H1 (cell line): ENCODE results near the gene NPFFR1. TPM values are rescaled to one million over a fixed set of nuclear protein-coding genes. Genes with fewer than 3 reads are reported as not detected.

Source experiments
- CTCF ChIA-PET: fragments of 300-600 bp; sonication (Branson Sonifier 250); formaldehyde crosslinking; loops from one replicate; lab custom pipeline; 2021; ENCODE audit not compliant: partially characterized antibody; lab: Charles Lee
- POLR2A ChIA-PET: fragments of 300-600 bp; sonication (Branson Sonifier 250); formaldehyde crosslinking; loops from one replicate; lab custom pipeline; 2021; ENCODE audit warnings: inconsistent platforms; ENCODE audit not compliant: partially characterized antibody; lab: Charles Lee
- DNase-seq, 2 experiments: peaks; one replicate each; pipeline versions ENCODE4 v3.0.0 to v3.0.0-alpha.2; 2010 to 2022; ENCODE audit warnings: low spot score in 2 of 2, low read depth in 1 of 2, mixed read lengths in 1 of 2
- FAIRE-seq: peaks from 2 replicates; lab custom pipeline; 2011; peaks lifted over from hg19 to GRCh38; lab: Jason Lieb, UNC
- H2AFZ ChIP-seq: 2 replicates; pipeline ENCODE4 v1.8.1; 2012; ENCODE audit warnings: low read length, inconsistent platforms
- H2AK5ac ChIP-seq: 2 replicates; pipeline ENCODE4 v1.6.1; 2013; ENCODE audit warnings: low read depth, low read length
- H2BK120ac ChIP-seq: replicated peaks from 2 replicates; pipeline ENCODE3; 2013; ENCODE audit warnings: low read depth, low read length, inconsistent platforms
- H2BK12ac ChIP-seq: 2 replicates; pipeline ENCODE4 v1.6.1; 2013; ENCODE audit warnings: low read depth, low read length
- H2BK15ac ChIP-seq: 2 replicates; pipeline ENCODE4 v1.6.1; 2013; ENCODE audit warnings: low read length
- H2BK20ac ChIP-seq: 2 replicates; pipeline ENCODE4 v1.6.1; 2013; ENCODE audit warnings: low read length
- H2BK5ac ChIP-seq: 2 replicates; pipeline ENCODE4 v1.6.1; 2013; ENCODE audit warnings: low read depth, low read length
- H3K14ac ChIP-seq: 2 replicates; pipeline ENCODE4 v1.6.1; 2013; ENCODE audit warnings: inconsistent platforms; ENCODE audit not compliant: insufficient read length
- H3K18ac ChIP-seq: 2 replicates; pipeline ENCODE4 v1.6.1; 2013; ENCODE audit warnings: low read length; ENCODE audit errors: extremely low read depth
- H3K23ac ChIP-seq: 2 replicates; pipeline ENCODE4 v1.6.1; 2013; ENCODE audit warnings: inconsistent platforms; ENCODE audit not compliant: insufficient read length
- H3K23me2 ChIP-seq: 2 replicates; pipeline ENCODE4 v1.6.1; 2013; ENCODE audit warnings: low read depth, low read length
- H3K27ac ChIP-seq: 2 replicates; pipeline ENCODE4 v1.6.1; 2011; ENCODE audit warnings: low read depth, low read length, inconsistent platforms
- H3K27me3 ChIP-seq, 4 experiments: replicated peaks in 1 of 4; 1 replicate in 1 of 4; 2 replicates in 3 of 4; pipeline versions ENCODE4 v1.6.1 to v1.8.1; 2011 to 2013; ENCODE audit warnings: low read length in 3 of 4, mild to moderate bottlenecking in 3 of 4, inconsistent platforms in 2 of 4, mixed read lengths in 2 of 4, moderate library complexity in 1 of 4; ENCODE audit not compliant: control insufficient read depth in 3 of 4, insufficient read depth in 3 of 4; ENCODE audit errors: extremely low read depth in 1 of 4
- H3K36me3 ChIP-seq, 4 experiments: 2 replicates each; pipeline versions ENCODE4 v1.6.1 to v1.8.1; 2011 to 2013; ENCODE audit warnings: mild to moderate bottlenecking in 4 of 4, low read length in 3 of 4, moderate library complexity in 2 of 4, control low read depth in 1 of 4, inconsistent platforms in 1 of 4; ENCODE audit not compliant: insufficient read depth in 4 of 4, control insufficient read depth in 2 of 4
- H3K4ac ChIP-seq: replicated peaks from 2 replicates; pipeline ENCODE3; 2013; ENCODE audit warnings: low read length, low read depth, mixed read lengths, inconsistent platforms; ENCODE audit not compliant: insufficient read length
- H3K4me1 ChIP-seq, 4 experiments: replicated peaks in 1 of 4; 1 replicate in 1 of 4; 2 replicates in 3 of 4; pipeline versions ENCODE4 v1.6.1 to v1.8.1; 2011 to 2013; ENCODE audit warnings: low read length in 3 of 4, inconsistent platforms in 2 of 4, mixed read lengths in 1 of 4; ENCODE audit not compliant: insufficient read depth in 4 of 4, control insufficient read depth in 3 of 4
- H3K4me2 ChIP-seq, 2 experiments: 2 replicates each; pipeline versions ENCODE4 v1.6.1 to v1.8.1; 2011 to 2013; ENCODE audit warnings: low read depth in 2 of 2, low read length in 2 of 2, control low read depth in 1 of 2, inconsistent platforms in 1 of 2, mild to moderate bottlenecking in 1 of 2; ENCODE audit not compliant: insufficient read depth in 1 of 2
- H3K4me3 ChIP-seq, 4 experiments: fragments of 200-600, 300-600 bp in 1 of 4; sonication (generic), shearing (Covaris generic), sonication (Bioruptor Twin) in 1 of 4; 2 replicates each; pipeline versions ENCODE4 v1.5.1 to v1.8.1; 2011 to 2016; ENCODE audit warnings: low read length in 4 of 4, low read depth in 3 of 4, control low read depth in 2 of 4, inconsistent platforms in 2 of 4, mild to moderate bottlenecking in 2 of 4, mixed read lengths in 1 of 4, moderate library complexity in 1 of 4; ENCODE audit not compliant: insufficient read depth in 2 of 4; ENCODE audit errors: extremely low read depth in 1 of 4
- H3K56ac ChIP-seq: replicated peaks from 2 replicates; pipeline ENCODE3; 2013; ENCODE audit warnings: low read depth, mild to moderate bottlenecking, mixed read lengths, low read length, inconsistent platforms; ENCODE audit not compliant: insufficient read length
- H3K79me1 ChIP-seq: 2 replicates; pipeline ENCODE4 v1.6.1; 2013; ENCODE audit warnings: low read depth, low read length, control low read depth
- H3K79me2 ChIP-seq, 2 experiments: 2 replicates each; pipeline versions ENCODE4 v1.6.1 to v1.8.1; 2012 to 2013; ENCODE audit warnings: low read length in 2 of 2, mild to moderate bottlenecking in 2 of 2, inconsistent platforms in 1 of 2; ENCODE audit not compliant: insufficient read depth in 2 of 2, control insufficient read depth in 1 of 2
- H3K9ac ChIP-seq, 4 experiments: replicated peaks in 1 of 4; 1 replicate in 1 of 4; 2 replicates in 3 of 4; pipeline versions ENCODE4 v1.6.1 to v1.8.1; 2011 to 2013; ENCODE audit warnings: low read depth in 3 of 4, low read length in 3 of 4, control low read depth in 2 of 4, mild to moderate bottlenecking in 2 of 4, moderate library complexity in 2 of 4, inconsistent platforms in 1 of 4; ENCODE audit errors: extremely low read depth in 1 of 4
- H3K9me3 ChIP-seq, 2 experiments: 2 replicates each; pipeline versions ENCODE4 v1.6.1 to v1.8.1; 2012 to 2013; ENCODE audit warnings: mild to moderate bottlenecking in 2 of 2, moderate library complexity in 2 of 2, control low read depth in 1 of 2, inconsistent platforms in 1 of 2, low read depth in 1 of 2, low read length in 1 of 2, mixed read lengths in 1 of 2; ENCODE audit not compliant: insufficient read depth in 2 of 2
- H4K20me1 ChIP-seq, 2 experiments: replicated peaks in 1 of 2; 2 replicates each; pipeline versions ENCODE3 to v1.8.1; 2011 to 2013; ENCODE audit warnings: inconsistent platforms in 2 of 2, low read length in 2 of 2, mild to moderate bottlenecking in 1 of 2; ENCODE audit not compliant: insufficient read depth in 2 of 2, control insufficient read depth in 1 of 2
- H4K5ac ChIP-seq: 2 replicates; pipeline ENCODE4 v1.6.1; 2013; ENCODE audit warnings: low read length, low read depth, mixed read lengths, inconsistent platforms; ENCODE audit not compliant: insufficient read length
- H4K8ac ChIP-seq: 2 replicates; pipeline ENCODE4 v1.8.0; 2013; ENCODE audit warnings: mild to moderate bottlenecking, moderate library complexity, low read length, inconsistent platforms; ENCODE audit not compliant: insufficient read depth; ENCODE audit errors: extremely low read depth
- H4K91ac ChIP-seq: replicated peaks from 2 replicates; pipeline ENCODE3; 2013; ENCODE audit warnings: low read length, mixed read lengths, inconsistent platforms; ENCODE audit not compliant: insufficient read length
- BCL11A ChIP-seq, 2 experiments: IDR thresholded peaks; one replicate each; pipeline ENCODE4 v1.6.1; 2011; ENCODE audit warnings: low read depth in 2 of 2, low read length in 2 of 2, mild to moderate bottlenecking in 2 of 2
- EZH2 ChIP-seq: fragments of 200-600 bp; sonication (generic); IDR thresholded peaks from 2 replicates; pipeline ENCODE4 v1.7.1; 2012; ENCODE audit warnings: low read depth, mild to moderate bottlenecking, moderate library complexity, low read length, inconsistent platforms; ENCODE audit not compliant: severe bottlenecking
- SIN3A ChIP-seq, 2 experiments: IDR thresholded peaks in 1 of 2; conservative IDR thresholded peaks in 1 of 2; 2 replicates each; pipeline ENCODE4 v1.6.1; 2011 to 2012; ENCODE audit warnings: low read length in 2 of 2, improper control_type of control experiment in 1 of 2, low read depth in 1 of 2, mild to moderate bottlenecking in 1 of 2
- ZNF274 ChIP-seq: IDR thresholded peaks from 2 replicates; pipeline ENCODE4 v1.7.0; 2012; ENCODE audit warnings: low read length, borderline replicate concordance; ENCODE audit errors: extremely low read depth
- WGBS, 2 experiments: shearing (Covaris generic) in 1 of 2; methylation state at CpG; one replicate each; pipeline versions ENCODE4 v1.1.6 to v1.1.7; 2013 to 2015; ENCODE audit warnings: low lambda C conversion rate in 2 of 2, mixed read lengths in 2 of 2, inconsistent platforms in 1 of 2, low coverage in 1 of 2, missing lambda C conversion rate in 1 of 2; ENCODE audit not compliant: insufficient replicate concordance in 2 of 2, insufficient coverage in 1 of 2, insufficient read length in 1 of 2; ENCODE audit errors: extremely low coverage in 1 of 2, missing lambda C conversion rate in 1 of 2; 5-methylcytosine and 5-hydroxymethylcytosine counted together
- polyA plus RNA-seq, 7 experiments: library from polyadenylated mRNA; depleted of rRNA in 3 of 7; stranded (reverse) in 5 of 7; unstranded in 2 of 7; fragments of >200 nt in 5 of 7; fragments of 200-250 nt in 2 of 7; gene quantifications; 1 replicate in 5 of 7; 2 replicates in 1 of 7; 4 replicates in 1 of 7; pipeline versions ENCODE4 v1.2.1 to v1.2.3, GENCODE V29; 2011 to 2013; ENCODE audit warnings: missing spikeins in 2 of 7, mixed read lengths in 2 of 7
- total RNA-seq: library from RNA; stranded (reverse); fragmentation: NEBNext Ultra II Directional; extraction: Animal tissue kit (Norgen Biotek cat#: 25700); gene quantifications from 2 replicates; pipeline ENCODE4 v1.2.1, GENCODE V29; 2021
- TF ChIP-seq, protein P1 (sequence below): IDR thresholded peaks from 2 replicates; pipeline ENCODE4 v1.6.1; 2011; ENCODE audit warnings: low read length, improper control_type of control experiment

NPFFR1 gene
- total and polyA plus RNA-seq, 2 of the 8 experiments (the other 6 are each of a cell fraction or from before 2014, with no cell fraction given) = 0.02 to 0.06 TPM

DNA sequence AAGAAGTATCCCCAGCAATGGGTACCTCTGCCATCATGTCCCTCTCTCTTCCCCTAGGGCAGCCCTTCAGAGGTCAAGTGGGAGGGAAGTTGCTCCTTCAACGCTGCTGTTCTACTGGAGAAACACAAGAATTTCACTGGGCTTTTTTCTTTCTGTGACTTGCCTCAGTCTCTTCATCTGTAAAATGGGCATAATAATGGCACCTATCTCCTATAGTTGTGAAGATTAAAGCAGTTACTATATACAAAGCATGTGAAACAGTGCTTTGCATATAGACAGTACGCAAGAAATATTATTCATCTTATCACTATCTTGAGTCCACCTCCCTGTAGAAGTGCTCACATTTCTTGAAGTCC, 1.6 kb upstream of the NPFFR1 start:
- no peak overlapping the region for H3K14ac ChIP-seq
- CTCF ChIA-PET = interaction anchor here (0.7 to 1.9 kb wide), 7 partner anchors 9 to 96 kb away, joined by 3 to 17 read pairs (median 3); no protein-coding TSS in a partner anchor
- H3K4ac ChIP-seq = no peak overlapping the region
- H3K9me3 ChIP-seq = no peaks in the 10 kb centered on the region
- no peak overlapping the region for H2AFZ ChIP-seq
- no peaks in the 10 kb centered on the region for H4K20me1 ChIP-seq
- H4K8ac ChIP-seq = no peak overlapping the region
- peaks cover 14 to 36% (median 23%) of the 10 kb centered on the region in 4 experiments for H3K27me3 ChIP-seq
- H3K56ac ChIP-seq = no peak overlapping the region
- no peak overlapping the region for H2AK5ac ChIP-seq
- no peak overlapping the region for H3K4me3 ChIP-seq
- H3K4me2 ChIP-seq = no peak overlapping the region
- no peaks in the 10 kb centered on the region for H3K36me3 ChIP-seq
- no peaks in the 10 kb centered on the region for H3K79me1 ChIP-seq
- 93% methylated on average over 2 of the region's 2 CpGs; no CpG with 5 or more reads in 1 of the 2 experiments for WGBS, 2 experiments
- peaks cover 9% of the 10 kb centered on the region; the same call in 1 of the 2 replicates for H3K23me2 ChIP-seq
- H3K9ac ChIP-seq = no peak overlapping the region
- H3K4me1 ChIP-seq = no peaks in the 10 kb centered on the region
- POLR2A ChIA-PET = no interaction called here
- H2BK15ac ChIP-seq = no peak overlapping the region
- FAIRE-seq (no peak), DNase-seq (no peak)
- H3K23ac ChIP-seq = no peak overlapping the region
- H2BK120ac ChIP-seq = no peak overlapping the region
- no peak overlapping the region for H3K27ac ChIP-seq
- no peak overlapping the region for H2BK20ac ChIP-seq
- no peaks in the 10 kb centered on the region for H3K79me2 ChIP-seq
- H2BK12ac ChIP-seq = no peak overlapping the region
- H4K5ac ChIP-seq = no peak overlapping the region
- no peak overlapping the region for H2BK5ac ChIP-seq
- H4K91ac ChIP-seq = no peak overlapping the region
- H3K18ac ChIP-seq = no peak overlapping the region
- no peak for TF ChIP-seq SIN3A (conservative IDR thresholded peaks at IDR 0.05 in 1 of 2, IDR thresholded peaks at IDR 0.05 in 1 of 2; ENCODE audit: low read depth in 1 of 2, low read length in 2 of 2)
- no peak for TF ChIP-seq BCL11A (IDR thresholded peaks at IDR 0.05; ENCODE audit: low read depth in 2 of 2, low read length in 2 of 2)
- TF ChIP-seq, protein P1, sequence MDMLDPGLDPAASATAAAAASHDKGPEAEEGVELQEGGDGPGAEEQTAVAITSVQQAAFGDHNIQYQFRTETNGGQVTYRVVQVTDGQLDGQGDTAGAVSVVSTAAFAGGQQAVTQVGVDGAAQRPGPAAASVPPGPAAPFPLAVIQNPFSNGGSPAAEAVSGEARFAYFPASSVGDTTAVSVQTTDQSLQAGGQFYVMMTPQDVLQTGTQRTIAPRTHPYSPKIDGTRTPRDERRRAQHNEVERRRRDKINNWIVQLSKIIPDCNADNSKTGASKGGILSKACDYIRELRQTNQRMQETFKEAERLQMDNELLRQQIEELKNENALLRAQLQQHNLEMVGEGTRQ = no peak
- no peak for TF ChIP-seq ZNF274
- no peak for TF ChIP-seq EZH2
